Activated gamma-delta T cell treated with Interleukin-2 at 50 U/mL for 16 hours (primary cell): ENCODE measurements around the gene SIPA1.
"Not testable (repeated sequence)": the region's sequence is repeated elsewhere in the genome, so short reads cannot be mapped to it uniquely, and the experiment has no call there.

Source experiments
- DNase-seq: peaks from one replicate; pipeline ENCODE4 v3.0.0-alpha.2; 2020

SIPA1 gene

DNA sequence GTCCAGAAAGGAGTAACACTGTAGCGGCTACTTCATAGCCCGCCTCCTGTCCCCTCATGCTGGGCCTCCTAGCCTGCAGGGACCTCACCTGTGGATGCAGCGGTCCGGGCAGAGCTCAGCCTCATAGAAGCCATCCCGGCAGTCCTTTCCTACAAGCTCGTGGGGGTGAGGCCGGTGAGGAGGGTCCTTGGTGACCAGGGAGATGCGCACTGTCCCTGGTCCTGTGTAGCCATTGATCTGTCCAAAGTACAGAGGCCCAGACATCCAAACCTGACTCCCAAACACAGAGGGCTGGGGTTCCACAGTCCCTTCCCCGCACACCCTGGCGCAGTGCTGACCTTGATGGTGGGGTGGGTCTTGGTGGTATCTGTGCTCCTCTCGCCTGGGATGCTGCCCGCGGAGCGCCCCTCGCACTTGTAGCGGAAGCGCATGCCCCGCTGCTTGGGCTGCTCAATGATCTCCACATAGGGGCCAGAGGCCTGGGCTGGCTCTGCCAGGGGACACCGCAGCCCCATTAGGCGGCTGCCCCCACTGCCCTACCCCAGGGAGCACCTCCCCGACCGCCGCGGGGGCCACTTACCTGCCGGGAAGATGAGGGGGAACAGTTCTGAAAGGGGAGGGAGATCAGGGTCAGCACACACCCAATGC, 23.8 kb downstream of the SIPA1 start:
- DNase-seq: no peak

DNA sequence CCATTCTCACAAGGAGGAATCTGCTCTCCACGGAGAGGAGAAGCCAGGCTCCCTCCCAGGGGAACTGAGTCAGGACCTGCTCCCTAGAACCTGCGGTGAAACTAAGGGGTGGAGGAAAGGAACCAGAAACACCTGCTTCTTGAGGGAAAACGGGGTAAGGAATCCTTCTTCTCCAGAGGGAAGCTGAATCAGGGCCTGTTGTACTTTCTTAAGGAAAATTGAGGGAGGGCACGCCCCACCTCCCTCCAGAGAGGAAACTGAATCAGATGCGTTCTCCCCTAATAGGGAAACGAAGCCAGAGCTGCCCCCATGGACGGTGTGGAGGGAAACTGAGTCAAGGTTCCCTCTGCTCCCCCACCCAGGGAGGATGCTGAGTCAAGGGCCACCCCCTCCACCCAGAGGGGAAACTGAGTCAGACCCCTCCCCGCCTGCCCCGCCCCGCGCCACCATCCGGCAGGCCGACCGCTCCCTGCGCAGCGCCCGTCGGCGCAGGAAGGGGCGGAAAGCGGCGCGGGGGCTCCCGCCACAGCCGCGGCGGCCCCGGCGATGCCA, 24.4 kb downstream of the SIPA1 start:
- no peak for DNase-seq

GRCh38 chr11:65662799-65663638, 25.1 kb downstream of the SIPA1 start, which contains the start of gene RELA:
RELA (minus strand) TSS chr11:65662916; CDS start chr11:65662832, 84 bp downstream.
- DNase-seq: peak; percentile 88

GRCh38 chr11:65663639-65664200, 25.8 kb downstream of the SIPA1 start:
- DNase-seq: no peak

GRCh38 chr11:65672180-65672860, 34.4 kb downstream of the SIPA1 start:
- DNase-seq: no peak

DNA sequence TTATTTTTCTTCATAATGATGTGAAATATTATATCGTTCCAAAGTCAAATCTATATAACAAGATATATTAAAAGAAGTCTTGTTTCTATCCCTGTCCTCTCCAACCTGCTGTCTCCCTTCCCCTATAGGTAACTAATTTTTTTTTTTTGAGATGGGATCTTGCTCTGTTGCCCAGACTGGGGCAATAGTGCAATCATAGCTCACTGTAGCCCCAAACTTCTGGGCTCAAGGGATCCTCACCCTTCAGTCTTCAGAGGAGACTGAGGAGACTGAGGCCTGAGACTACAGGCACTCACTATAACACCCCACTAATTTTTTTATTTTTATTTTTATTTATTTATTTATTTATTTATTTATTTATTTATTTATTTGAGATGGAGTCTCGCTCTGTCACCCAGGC, 35.1 kb downstream of the SIPA1 start:
- DNase-seq: no peak

- no peak for DNase-seq
Observed at GRCh38 chr11:65680192-65680743, 42.4 kb downstream of the SIPA1 start.

DNA sequence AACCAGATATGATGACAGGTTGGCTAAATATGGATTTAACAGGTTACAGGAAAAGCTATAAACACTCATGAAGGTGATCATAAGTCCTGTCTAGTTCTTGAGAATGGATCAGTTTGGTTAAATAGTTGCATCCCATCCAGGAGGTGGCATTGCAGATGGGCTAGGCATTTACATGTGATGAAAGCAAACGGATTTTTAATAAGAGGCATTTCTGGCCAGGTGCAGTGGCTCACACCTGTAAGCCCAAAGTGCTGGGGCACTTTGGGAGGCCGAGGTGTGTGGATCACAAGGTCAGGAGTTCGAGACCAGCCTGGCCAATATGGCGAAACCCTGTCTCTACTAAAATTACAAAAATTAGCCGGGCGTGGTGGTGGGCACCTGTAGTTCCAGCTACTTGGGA, 45.6 kb downstream of the SIPA1 start:
- DNase-seq: not testable (repeated sequence)

- no peak for DNase-seq
Observed at GRCh38 chr11:65685981-65686380, 48.1 kb downstream of the SIPA1 start.

DNA sequence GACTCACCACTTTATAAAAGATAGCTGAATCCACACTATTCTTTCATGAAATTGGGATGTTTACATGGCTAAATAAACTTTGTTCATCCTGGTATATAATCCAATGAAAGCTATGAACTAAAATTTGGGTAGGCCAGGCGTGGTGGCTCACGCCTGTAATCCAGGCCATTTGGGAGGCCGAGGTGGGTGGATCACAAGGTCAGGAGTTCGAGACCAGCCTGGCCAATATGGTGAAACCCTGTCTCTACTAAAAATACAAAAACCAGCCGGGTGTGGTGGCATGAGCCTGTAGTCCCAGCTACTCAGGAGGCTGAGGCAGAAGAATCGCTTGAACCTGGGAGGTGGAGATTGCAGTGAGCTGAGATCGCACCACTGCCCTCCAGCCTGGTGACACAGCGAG, 53.9 kb downstream of the SIPA1 start:
- not testable (repeated sequence) for DNase-seq

DNA sequence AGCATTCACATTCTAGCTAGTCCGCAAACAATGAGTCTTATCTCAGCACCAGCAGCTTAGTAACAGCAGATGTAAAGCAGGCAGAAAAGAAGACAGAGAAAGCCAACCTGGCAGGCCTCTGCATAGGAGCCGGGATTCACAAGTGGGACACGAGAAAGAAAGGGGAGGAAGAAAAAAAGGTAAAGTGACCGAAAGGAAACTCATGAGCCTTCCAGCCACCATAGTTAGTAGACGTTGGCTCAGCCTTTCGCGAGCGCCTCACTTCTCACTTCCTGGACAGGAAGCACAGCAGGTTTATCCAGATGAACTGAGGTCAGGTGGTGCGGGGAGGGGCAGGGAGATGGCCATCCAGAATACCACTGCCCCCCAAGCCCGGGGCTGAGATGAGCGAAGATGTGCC, 54.5 kb downstream of the SIPA1 start:
- no peak for DNase-seq

GRCh38 chr11:65695459-65696241, 57.7 kb downstream of the SIPA1 start:
- no peak for DNase-seq

GRCh38 chr11:65696802-65697552, 59.1 kb downstream of the SIPA1 start:
- no peak for DNase-seq

- DNase-seq: no peak
Observed at GRCh38 chr11:65698205-65698604, 60.3 kb downstream of the SIPA1 start.

DNA sequence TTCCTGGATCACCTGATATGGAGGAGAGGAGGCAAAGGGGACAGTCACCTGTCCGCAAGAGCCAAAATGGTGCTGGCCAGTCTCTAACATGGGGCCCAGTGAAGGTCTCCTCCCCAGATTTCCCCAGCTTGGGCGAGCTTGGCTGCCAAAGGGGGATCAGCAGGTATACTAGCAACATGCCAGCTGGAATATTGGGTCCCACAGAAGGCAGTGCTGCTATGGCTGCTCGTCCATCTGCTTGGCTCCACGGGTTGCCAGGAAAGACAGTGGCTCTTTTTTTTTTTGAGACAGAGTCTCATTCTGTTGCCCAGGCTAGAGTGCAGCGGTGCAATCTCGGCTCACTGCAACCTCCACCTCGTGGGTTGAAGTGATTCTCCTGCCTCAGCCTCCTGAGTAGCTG, 61.4 kb downstream of the SIPA1 start:
- DNase-seq: no peak

GRCh38 chr11:65700399-65700798, 62.5 kb downstream of the SIPA1 start:
- no peak for DNase-seq
